NCI-H2227 (cell line): Measurements from ENCODE around the gene AP3B1.
A peak's percentile ranks its signal among the peaks of the same experiment; 100 is the strongest.

Source experiments
- DNase-seq: peaks from one replicate; lab custom pipeline; 2025; ENCODE audit not compliant: unreplicated experiment; lab: John Stamatoyannopoulos, UW

AP3B1 gene

DNA sequence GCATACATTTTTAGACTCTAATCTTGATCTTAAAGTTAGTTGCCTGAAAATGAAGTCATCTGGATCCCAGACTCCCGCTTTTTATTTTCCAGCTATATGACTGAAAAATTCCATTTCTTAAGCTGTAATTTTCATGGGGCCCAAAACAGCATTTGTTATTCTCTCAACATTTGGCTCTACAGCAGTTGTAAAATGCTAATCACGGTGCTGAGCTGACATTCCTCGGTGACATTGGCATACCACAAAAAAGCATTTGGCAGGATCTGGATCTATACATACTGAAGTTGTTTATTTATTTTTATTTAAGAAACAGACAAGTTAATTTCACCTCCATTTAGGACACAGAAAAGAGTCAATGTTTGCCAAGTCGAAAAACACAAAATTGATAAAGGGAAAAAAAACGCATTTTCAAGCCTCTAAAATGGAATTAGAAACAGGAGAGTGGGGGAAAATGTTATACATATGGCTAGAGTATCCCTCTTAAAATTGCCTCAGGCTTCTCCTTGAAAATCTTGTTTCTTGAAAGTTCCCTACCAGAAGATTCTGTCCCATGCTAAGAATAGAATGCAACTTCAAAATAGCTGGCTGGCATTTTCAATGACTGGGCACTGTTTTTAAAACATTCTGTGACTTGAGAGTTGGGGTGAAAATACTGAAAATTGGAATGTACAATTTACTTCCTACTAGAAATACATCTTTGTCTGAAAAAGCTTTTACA lies 310.9 kb downstream of the AP3B1 start:
- no peak for DNase-seq

DNA sequence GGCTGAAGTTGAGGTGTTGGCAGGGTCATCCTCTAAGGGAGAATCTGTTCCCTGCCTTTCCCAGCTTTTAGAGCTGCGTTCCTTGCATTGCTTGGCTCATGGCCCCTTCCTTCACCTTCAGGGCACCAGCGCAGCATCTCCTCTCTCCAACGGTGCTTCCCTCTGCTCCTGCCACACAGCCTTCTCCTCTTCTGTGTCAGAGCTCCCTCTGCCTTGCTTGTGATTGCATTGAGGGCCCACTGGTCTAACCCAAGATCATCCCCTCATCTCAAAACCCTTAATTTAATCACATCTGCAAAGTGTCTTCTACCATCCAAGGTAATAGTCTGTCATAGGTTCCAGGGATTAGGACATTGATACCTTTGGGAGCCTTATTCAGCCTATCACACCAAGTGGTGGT lies 312.7 kb downstream of the AP3B1 start:
- no peak for DNase-seq

DNA sequence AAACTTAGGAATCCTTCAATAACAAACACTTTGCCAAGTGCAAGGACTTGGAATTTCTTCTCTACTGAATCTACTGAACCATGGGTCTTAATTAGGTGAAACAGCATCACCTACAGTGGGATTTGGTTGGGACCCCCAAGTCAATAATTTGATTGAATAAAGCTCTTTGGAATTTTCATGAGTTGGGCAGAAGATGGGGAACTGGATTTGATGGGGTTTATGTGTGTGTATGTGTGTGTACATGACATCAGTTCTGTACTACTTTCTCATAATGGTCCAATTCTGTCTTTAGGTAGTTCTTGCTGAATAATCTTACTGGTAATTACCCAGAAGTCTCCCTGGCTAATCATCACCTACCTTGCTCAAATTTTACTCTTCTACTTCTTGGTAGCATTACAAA lies 319.9 kb downstream of the AP3B1 start:
- no peak for DNase-seq

DNA sequence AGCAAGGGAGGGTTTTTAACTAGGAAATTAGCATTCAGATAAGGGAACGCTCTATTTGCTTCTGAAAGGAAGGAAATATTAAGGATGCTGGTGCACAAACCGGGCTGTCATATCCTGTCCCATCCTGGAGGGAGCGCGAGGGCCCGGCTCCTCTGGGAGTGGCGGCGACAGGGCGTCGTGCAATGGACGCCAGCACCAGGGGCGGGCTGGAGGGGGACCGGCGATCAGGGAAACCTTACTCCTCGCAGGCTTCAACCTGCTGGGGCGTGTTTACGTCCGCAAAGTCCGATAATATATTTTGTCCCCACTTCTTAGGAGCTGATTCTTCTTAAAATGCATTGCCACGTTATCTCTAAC lies 321.3 kb downstream of the AP3B1 start:
- DNase-seq, result no peak

DNA sequence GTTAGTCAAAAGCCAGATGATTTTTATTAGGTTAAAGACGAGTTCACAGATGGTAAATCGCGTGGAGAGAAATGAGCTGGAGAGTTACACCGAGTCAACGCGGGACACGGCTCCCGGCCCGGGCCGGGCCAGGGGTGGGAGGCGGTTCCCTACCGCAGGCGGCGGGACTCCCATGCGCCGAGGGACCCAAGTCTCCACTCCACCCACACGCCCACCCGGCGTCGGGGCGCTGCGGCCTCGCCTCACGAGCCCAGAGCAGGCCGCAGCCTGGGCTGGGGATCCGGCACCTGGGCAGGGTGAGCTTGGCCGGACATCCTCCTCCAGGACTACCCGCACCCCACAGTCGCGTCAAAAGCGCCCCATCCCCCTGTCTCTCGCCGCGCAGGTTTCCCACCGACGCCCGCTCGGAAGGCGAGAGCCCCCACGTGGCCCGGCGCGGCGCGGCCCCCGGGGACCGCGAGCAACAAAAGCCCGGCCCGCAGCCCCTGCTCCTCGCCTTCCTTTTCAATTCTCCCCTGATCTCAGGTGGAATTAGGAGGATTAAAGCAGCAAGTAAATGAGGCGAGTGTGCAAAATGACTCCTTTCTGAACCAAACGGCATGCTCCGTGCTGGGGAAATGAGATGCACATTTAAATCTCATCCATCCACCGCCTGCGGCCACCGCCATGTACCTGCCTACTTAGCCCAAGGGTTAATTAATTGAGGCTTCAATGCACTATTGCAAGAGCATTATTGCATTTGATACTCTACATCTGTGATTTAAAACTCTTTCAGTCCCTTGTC lies 321.8 kb downstream of the AP3B1 start:
- DNase-seq, result peak; percentile 11

DNA sequence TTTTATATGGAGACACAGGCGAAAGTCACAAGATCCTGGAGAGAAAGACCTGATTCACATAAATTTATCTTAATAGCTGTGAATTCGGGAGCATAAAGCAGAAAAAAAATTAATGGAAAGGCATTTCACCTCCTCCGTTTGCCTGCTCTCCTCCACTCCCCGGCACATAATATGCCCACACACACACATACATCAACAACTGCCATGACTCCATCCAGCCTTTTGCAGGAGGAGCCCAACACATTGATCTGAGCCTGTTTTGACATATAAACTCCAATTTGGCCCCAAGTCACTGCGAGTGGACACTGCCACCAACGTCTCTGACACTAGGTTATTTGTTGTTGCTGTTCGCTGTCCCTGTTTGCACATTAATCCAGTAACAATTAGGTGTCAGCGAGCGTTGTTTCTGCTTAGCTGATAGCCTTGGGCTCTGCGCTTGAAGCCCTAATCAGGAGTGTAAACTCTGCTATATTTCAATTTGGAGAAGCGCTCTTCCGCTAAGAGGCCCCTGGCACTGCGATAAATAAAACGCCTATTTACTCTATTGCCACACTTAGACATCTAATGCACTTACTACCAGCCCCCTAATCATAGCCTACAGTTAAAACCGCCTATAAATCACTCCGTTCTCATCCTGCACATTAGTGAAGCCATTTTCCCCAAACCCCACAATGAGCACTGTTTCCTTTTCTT lies 322.6 kb downstream of the AP3B1 start:
- peak; percentile 59 for DNase-seq

DNA sequence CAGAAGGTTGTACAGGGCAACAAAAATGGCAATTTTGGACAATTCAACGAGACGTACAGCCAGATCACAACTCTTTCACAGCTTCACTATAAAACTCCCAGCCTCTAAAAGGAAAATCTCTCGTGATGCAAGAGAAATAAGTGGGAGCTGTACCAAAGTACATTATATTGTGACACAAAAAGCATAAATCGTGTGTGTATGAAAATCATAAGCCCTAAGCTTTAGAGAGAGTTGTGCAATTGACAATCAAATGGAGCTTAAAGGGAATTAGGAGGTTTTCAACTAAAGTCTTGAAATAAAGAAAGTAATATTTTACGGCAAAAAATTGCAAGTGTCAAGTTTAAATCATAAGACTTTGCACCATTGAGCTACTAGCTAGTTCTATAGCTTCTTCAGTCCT lies 323.6 kb downstream of the AP3B1 start:
- DNase-seq, result no peak

DNA sequence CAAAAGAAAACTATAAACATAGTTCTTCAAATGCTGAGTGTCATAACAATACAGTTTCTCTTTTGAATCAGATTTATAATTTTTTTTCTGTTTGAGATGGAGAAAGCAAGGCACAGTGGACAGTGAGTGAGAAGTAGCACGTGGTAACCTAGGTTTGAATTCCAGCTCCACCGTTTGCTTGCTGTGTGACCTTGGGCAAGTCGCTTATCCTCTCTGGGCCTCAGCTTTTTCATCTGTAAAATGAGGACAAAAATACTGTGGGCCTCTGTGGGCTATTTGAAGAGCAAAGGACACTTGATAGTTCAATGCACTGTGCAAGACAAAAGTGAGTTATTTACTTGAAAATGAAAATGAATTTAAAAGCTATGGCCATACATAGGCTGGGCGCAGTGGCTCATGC lies 330.7 kb downstream of the AP3B1 start:
- DNase-seq, result no peak

DNA sequence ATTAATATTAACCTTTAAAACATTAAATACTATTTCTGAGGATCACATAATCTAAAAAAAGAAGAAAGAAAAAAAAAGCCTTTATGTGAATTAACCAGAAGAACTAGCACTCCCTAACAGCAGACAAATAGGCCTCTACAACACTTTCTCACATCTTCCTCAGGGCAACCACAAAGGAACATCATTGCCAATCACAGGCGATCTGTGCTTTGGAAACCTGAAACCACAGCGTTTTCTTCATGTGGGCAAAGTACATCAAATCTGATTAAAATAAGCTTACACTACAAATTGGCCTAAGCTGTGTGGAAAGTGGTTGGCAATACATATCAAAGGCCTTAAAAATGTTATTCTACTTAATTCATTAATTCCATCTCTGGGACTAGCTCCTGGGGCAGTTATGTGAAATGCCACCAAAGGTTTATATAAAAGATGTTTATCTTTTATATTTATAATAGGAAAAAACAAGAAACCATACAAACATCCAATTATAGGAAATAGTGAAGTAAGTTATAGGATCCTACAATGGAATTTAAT lies 333.6 kb downstream of the AP3B1 start:
- DNase-seq, result no peak

DNA sequence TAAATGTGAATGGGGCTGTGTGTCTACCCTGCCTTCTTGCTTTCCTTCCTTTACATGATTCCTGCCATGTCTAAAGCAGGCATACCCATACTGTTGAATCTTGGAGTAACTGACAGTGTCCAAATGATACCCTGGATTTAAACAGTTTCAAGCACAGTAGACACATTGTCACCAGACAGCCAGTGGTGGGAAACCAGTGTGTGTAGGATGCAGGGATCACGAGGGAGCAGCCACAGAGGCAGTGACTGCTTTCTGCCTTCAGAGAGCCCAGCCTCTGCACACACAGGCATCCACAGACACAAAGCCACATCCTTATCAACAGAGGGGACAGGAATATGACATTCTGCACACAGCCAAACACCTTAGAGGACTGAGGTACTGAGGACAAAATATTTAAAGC lies 334.2 kb downstream of the AP3B1 start:
- DNase-seq, result no peak

DNA sequence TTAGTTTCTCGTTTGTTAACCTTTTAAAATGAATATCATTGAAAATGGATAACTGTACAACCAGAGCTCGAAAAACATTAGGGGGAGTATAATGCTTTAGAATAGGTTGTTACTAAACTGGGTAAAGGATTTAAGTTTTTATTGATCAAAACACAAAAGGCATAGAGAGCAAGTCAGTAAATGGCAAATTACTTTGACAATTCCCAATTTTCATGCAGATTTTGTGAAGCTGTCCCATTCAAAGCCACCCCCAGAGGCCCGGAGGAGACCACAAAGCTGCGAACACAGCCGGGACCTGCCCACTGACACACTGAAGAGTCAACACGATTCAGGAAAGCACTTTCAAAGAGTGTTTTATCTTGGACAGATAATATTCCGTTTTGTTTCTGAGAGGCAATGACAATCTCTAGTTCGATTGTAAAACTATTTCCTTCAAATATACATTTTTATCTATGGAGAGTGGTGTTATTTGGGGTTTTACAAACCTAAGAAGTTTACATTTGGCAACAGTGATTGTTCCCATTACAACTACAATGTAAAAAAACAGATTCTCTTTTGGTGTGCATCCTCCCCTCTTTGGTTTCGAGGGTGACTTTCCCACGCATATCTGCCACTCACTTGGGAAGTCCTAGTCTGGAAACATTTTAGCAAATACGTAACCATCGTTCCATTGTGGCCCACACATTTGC lies 335.7 kb downstream of the AP3B1 start:
- DNase-seq, result no peak

DNA sequence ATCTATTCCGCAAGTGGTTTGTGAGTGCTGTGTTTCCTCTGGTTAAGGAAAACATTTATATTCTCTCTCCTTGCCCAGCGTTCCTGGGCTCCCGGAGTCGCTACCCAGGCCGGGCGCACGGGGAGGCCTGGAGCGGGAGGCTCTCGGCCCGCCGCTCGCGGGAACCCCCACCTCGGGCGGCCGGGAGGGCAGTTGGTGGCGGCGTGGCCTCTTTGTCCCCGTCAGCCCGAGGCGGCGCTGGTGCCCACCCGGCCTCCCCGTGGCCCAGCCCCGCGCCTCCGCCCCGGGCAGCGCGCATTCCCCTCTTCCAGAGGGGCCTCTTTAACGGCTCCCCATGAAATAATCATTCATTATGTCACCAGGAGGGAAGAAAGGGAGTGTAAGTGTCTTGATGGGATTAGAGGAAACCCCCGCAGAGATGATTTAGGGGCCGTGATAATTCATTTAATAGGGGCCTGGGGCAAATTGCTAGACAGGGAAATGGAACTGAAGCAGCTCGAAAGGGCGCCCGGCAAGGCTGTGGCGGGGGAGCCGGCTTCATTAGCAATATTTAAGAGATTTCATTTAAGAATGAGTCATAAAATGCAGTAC lies 336.5 kb downstream of the AP3B1 start:
- DNase-seq, result peak; percentile 28

DNA sequence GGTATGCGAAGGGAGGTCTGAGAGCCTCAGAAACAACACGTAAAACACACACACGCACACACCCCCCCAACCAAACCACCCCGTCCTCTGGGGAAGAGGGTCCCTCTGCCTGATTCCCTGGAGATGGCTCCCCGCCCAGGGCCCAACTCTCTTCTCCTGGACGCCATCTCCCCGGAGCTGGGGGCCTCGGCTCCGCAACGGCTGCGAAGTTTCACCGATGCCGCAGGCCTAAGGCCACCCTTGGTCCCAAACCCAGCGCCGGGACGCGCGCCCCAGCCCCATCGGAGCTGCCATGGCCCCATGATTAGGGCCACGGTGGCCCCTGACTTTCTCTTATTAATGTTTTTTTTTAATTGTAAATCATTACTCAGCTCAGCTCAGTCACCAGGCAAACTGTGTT lies 337.0 kb downstream of the AP3B1 start:
- DNase-seq, result no peak

DNA sequence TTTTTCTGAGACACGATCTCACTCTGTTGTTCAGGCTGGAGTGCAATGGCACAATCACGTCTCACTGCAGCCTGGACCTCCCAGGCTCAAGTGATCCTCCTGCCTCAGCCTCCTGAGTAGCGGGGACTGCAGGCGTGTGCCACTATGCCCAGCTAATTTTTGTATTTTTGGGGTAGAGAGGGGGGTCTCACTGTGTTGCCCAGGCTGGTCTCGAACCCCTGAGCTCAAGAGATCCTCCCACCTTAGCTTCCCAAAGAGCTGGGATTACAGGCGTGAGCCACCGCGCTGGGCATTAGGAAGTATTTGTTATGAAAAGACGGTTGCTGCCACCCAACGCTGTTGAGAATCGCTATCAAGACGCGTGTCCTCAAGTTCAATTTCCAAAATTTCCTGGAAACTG lies 337.4 kb downstream of the AP3B1 start:
- DNase-seq, result no peak

DNA sequence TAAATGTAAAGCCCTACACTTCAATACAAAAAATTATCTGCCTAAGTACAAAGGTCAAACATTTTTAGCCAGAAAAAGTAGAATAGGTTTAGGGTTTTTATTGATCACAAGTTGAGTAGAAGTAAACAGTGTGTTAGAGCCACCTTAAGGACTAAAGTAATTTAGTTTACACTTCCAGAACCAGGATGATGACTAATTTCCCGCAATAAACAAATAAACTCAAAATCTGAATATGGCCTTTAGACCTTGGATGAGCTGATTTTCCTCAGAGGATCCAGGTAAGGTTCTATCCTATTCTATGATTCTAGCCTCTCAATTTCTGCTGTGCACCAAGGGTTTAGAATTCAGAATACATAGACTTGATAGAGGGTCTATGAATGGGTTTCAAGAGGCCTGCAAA lies 338.9 kb downstream of the AP3B1 start:
- DNase-seq, result no peak

DNA sequence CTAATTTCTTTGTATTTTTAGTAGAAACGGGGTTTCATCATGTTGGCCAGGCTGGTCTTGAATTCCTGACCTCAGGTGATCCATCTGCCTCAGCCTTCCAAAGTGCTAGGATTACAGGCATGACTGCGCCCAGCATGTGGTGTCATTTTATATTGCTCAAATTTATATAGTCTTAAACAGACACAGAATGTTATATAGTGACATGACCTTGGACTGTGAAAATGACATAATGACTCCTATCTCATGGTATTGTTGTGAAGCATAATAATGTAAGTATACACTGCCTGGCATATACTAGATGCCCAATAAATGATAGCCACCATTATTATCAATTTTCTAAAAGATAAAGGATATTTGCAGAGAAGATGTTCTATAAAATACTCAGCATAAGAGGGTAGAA lies 341.1 kb downstream of the AP3B1 start:
- DNase-seq, result no peak

DNA sequence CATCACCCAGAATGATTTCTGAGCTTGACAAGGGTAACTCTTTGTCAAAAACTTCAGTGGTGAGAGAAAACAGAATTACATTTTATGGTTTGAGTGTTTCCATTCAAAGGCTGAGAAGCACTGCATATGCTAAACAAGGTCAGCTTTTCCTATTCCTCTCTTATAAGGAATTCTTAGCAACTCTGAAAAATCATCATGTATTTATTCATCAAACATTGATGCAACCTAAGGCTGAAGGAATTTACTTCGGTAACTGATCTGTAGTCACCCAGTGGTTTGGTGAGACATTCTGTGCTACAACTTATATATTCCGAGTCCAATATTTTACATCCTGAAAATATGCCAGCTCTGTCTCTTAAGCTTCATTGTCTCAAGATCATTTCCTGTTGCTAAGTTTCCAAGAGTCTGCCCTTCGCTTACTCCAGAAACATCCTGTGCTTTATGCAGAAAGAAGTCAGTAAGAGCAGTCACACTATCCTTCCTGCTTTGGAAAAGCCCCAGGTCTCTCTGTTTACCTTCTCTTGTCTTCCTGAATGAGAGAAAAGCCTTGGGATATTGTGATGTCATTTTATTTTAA lies 341.8 kb downstream of the AP3B1 start:
- DNase-seq, result no peak
